Thymus (tissue), 11 donors: ENCODE measurements around the gene RNF212. TPM values are rescaled to one million over a fixed set of nuclear protein-coding genes. Genes with fewer than 3 reads are reported as not detected.

Experiments used
- DNase-seq, 9 donors: peaks; one replicate each; pipeline ENCODE4 v3.0.0-alpha.2; 2013; ENCODE audit warnings: low spot score in 9 of 9, low read depth in 6 of 9, missing footprints in 1 of 9
- H3K27ac ChIP-seq, 2 donors: one replicate each; pipeline ENCODE4 v1.5.1; 2013; ENCODE audit warnings: control low read depth in 1 of 2, low read depth in 1 of 2, low read length in 1 of 2, mild to moderate bottlenecking in 1 of 2, moderate library complexity in 1 of 2
- H3K27me3 ChIP-seq, 2 donors: one replicate each; pipeline ENCODE4 v1.5.1; 2013; ENCODE audit warnings: low read length in 1 of 2; ENCODE audit not compliant: control insufficient read depth in 2 of 2, insufficient read depth in 1 of 2
- H3K36me3 ChIP-seq, 2 donors: one replicate each; pipeline ENCODE4 v1.5.1; 2013; ENCODE audit warnings: low read length in 1 of 2, mild to moderate bottlenecking in 1 of 2, moderate library complexity in 1 of 2; ENCODE audit not compliant: control insufficient read depth in 2 of 2, insufficient read depth in 2 of 2
- H3K4me1 ChIP-seq, 2 donors: one replicate each; pipeline ENCODE4 v1.5.1; 2013; ENCODE audit warnings: low read length in 2 of 2; ENCODE audit not compliant: control insufficient read depth in 2 of 2, insufficient read depth in 2 of 2
- H3K4me3 ChIP-seq, 2 donors: one replicate each; pipeline ENCODE4 v1.5.1; 2013; ENCODE audit warnings: low read length in 2 of 2, control low read depth in 1 of 2, mild to moderate bottlenecking in 1 of 2
- H3K9me3 ChIP-seq, 2 donors: one replicate each; pipeline ENCODE4 v1.5.1; 2013; ENCODE audit warnings: low read length in 1 of 2, mild to moderate bottlenecking in 1 of 2; ENCODE audit not compliant: control insufficient read depth in 2 of 2, insufficient read depth in 1 of 2
- WGBS: extraction: QIAGEN DNeasy Blood & Tissue Kit; methylation state at CpG from one replicate; pipeline ENCODE4 v1.1.7; 2013; 5-methylcytosine and 5-hydroxymethylcytosine counted together
- polyA plus RNA-seq: library from polyadenylated mRNA; stranded (reverse); fragments of 200-250 nt; gene quantifications from one replicate; pipeline ENCODE4 v1.2.3, GENCODE V29; 2013
- total RNA-seq: library from RNA; stranded (reverse); fragments of 120-200 nt; gene quantifications from one replicate; pipeline ENCODE4 v1.2.4, GENCODE V29; 2013
- donor health status: healthy.

The RNF212 gene
- total and polyA plus RNA-seq, 2 donors = 1.1 to 11.2 TPM

DNA sequence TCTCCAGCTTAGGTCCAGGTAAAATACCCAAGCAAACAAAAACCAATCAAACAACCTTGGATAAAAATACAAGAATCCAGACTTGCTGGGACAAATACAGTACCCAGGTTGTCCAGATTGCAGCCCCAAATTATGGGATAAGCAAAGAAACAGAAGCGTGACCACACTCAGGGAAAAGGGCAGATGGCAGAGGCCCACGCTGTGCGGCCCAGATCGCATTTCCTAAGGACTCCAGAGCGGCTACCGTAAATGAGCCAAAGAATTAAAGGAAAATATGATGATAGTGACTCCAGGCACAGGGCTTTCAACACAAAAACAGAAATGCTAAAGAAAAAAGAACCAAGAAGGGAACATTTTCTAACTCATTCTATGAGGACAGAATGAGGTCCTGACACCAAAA lies 51.6 kb downstream of the RNF212 start:
- Histone ChIP-seq H3K27me3 (peaks cover 3 to 32% of the 10 kb centered on the region in 2 donors), H3K36me3 (no peaks in the 10 kb centered on the region), H3K4me3 (no peak overlapping the region), H3K4me1 (no peaks in the 10 kb centered on the region), H3K27ac (no peak overlapping the region), H3K9me3 (no peaks in the 10 kb centered on the region)
- 93% methylated on average over 6 of the region's 6 CpGs for WGBS
- DNase-seq = no peak

DNA sequence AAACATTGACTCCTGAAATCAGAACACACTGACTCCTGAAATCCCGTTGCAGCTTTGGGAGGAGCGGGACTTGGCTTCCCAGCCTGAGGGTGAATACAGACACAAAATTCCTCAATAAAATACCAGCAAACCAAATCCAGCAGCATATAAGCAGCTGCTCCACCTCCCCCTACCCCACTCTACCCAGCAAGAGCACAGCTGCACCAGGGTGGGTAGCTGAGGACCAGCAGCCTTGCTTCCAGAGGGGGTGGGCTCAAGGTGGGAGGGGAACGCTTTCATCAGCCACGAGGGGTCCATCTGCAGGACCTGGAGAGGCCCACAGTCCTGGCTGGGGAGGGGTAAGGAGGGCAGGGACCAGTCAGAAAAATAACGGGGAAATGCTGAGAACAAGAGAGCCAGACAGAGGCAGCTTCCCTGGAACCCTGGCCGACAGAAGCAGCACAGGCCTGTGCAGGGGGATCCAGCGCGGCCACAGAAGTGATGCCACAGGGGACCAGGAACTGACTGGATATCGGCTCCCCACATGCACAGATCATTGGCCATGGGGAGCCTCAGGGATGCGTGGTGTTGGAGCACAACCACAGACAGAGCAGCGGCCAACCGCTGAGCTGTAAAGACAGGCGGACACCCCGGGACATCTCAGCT lies 52.2 kb downstream of the RNF212 start:
- H3K27ac ChIP-seq = no peak overlapping the region
- H3K4me3 ChIP-seq = no peak overlapping the region
- no peak for DNase-seq
- peaks cover 3 to 32% of the 10 kb centered on the region in 2 donors for H3K27me3 ChIP-seq
- H3K36me3 ChIP-seq = no peaks in the 10 kb centered on the region
- H3K4me1 ChIP-seq = peaks cover 0 to 2% of the 10 kb centered on the region in 2 donors
- no peaks in the 10 kb centered on the region for H3K9me3 ChIP-seq
- 90% methylated on average over 14 of the region's 14 CpGs for WGBS

DNA sequence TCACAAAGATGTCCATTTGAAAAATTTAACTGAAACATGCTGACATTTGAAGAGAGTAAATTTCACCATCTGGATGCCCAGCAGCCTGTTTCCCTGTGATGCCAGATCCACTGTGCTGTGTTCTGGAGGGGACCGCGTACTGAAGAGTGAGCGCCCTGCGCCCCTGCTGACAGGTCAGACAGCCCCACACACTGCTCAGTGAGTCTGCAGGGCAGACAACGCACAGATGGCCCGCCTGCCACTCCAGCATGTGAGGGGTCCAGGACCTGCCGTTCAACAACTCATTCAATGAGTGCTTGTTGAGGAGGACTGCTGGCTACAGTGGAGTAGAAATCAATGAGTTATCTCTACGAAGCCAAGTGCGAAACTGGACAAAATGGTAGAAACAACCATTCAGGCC lies 52.7 kb downstream of the RNF212 start:
- H3K27me3 ChIP-seq = peaks cover 3 to 35% of the 10 kb centered on the region in 2 donors

DNA sequence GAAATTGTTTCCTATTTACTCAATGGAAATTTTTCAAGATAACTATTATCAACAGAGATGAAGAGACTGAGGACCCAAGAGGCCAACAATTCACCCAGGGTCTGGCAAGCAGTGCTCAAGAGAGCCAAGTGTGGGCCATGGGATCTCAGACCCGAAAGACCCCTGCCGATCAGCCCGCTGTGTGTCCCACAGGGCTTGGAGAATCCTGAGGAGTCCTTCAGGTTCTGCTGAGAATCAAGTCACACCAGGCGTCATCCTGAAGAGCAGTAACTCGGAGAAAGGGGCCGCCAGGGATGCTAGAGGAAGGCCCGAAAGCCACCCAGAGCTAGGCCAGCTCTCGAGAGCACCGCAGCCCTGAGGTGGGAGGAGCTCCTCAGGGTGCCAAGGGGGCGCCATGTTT lies 53.2 kb downstream of the RNF212 start:
- Histone ChIP-seq H3K9me3 (peaks cover 0 to 3% of the 10 kb centered on the region in 2 donors), H3K36me3 (no peaks in the 10 kb centered on the region), H3K4me3 (no peak overlapping the region), H3K4me1 (peaks cover 4 to 10% of the 10 kb centered on the region in 2 donors), H3K27me3 (peaks cover 3 to 38% of the 10 kb centered on the region in 2 donors), H3K27ac (no peak overlapping the region)
- DNase-seq = no peak
- 79% methylated on average over 10 of the region's 10 CpGs for WGBS

More for the DNA sequence above, 52.7 kb downstream of the RNF212 start:
- Histone ChIP-seq H3K27ac (no peak overlapping the region), H3K4me3 (no peak overlapping the region), H3K36me3 (no peaks in the 10 kb centered on the region), H3K4me1 (peaks cover under 1 to 6% of the 10 kb centered on the region in 2 donors), H3K9me3 (peaks cover 0 to 3% of the 10 kb centered on the region in 2 donors)
- 98% methylated on average over 9 of the region's 9 CpGs for WGBS
- DNase-seq = no peak

DNA sequence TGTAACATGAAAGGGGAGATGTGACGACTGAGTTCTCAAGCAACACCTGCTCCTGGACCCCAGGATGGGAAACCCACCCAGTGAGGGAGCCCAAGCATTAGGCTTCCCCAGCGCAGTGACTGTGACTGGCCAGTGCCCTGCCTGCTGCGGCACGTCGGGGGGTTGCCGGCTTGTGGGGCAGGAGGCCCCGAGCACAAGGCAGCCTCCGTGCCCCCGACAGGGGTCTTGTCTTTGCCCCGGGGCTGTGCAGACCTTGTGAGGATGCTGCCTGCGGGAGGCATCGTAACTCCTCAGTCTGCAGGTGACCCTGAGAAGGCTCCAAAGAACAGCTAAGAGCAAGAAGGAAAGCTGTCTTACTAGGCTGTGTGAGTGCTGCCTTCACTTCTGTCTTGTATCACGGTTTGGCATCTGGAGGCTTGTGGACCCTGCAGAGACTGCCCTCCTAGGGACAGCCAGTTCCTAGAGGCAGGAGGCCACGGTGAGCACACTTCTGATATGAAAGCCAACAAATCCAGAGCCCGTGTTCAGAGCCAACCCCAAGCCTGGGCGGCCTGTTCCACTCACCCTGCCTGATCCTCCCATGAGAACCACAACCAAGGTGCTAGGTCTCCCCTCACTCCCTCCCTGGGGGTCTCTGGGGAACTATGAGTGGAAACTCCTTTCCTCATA lies 54.2 kb downstream of the RNF212 start:
- H3K36me3 ChIP-seq = no peaks in the 10 kb centered on the region
- no peak overlapping the region for H3K27ac ChIP-seq
- H3K9me3 ChIP-seq = peaks cover 0 to 3% of the 10 kb centered on the region in 2 donors
- no peak overlapping the region for H3K4me3 ChIP-seq
- 91% methylated on average over 16 of the region's 16 CpGs for WGBS
- DNase-seq = no peak
- H3K4me1 ChIP-seq = peaks cover 4 to 10% of the 10 kb centered on the region in 2 donors
- peaks cover 3 to 33% of the 10 kb centered on the region in 2 donors for H3K27me3 ChIP-seq

DNA sequence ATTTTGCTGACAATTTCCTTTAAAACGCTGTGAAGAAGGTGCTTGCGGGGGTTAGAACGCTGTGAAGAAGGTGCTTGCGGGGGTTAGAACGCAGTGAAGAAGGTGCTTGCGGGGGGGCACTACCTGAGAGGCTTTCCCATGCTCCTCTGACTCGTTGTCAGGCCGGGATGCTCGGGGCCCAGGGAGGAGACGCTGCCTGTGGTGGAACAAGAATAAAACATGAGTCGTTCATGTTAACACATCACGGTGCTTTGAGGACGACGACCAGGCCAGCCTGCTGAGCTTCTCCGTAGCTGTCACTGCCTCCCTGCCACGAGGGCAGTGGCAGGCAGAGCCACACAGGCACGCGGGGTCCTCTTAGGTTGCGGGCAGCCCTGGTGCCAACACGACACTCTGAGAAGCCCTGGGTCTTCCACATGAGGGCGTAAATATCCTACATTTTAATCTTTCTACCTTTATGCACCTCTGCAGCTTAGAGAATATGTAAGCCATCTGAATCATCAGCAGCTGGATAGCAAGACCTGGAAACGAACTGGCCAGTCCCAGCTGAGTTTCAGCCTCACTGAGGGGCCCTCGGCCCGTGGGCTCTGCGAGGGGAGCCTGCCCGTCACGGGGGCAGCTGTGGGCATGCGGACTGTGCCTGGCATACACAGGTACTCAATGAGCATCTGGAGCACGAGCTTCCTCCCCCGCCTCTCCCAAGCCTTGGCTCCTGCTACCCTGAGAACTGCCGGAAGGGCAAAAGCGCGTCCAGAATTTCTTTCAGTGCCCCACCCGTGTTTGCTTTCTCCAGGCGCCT lies 55.0 kb downstream of the RNF212 start:
- DNase-seq = no peak

DNA sequence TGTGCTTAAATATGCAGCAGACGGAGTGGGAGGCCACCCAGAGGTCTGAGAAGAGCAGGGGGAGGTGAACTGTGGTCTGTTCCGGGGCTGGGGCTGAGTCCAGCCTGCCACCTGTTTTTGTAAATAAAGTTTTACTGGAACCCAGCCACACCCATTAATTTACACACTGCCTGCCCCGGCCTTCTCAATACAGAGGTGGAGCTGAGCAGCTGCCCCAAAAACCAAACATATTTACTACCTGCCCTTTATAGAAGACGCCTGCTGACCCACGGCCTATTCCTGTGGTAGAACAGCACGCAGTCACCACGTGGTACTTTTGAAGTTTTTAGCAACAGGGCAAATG lies 56.0 kb downstream of the RNF212 start:
- peaks cover 4 to 10% of the 10 kb centered on the region in 2 donors for H3K4me1 ChIP-seq
- no peak overlapping the region for H3K4me3 ChIP-seq
- H3K36me3 ChIP-seq = no peaks in the 10 kb centered on the region
- peaks cover under 1 to 49% of the 10 kb centered on the region in 2 donors for H3K27me3 ChIP-seq
- H3K27ac ChIP-seq = no peak overlapping the region
- peaks cover 0 to 3% of the 10 kb centered on the region in 2 donors for H3K9me3 ChIP-seq
- DNase-seq = no peak
- 95% methylated on average over 7 of the region's 7 CpGs for WGBS

More for the DNA sequence above, 55.0 kb downstream of the RNF212 start:
- Histone ChIP-seq H3K27ac (peak overlapping the region in 1 of 2 donors; percentile 8), H3K4me1 (peaks cover 4 to 10% of the 10 kb centered on the region in 2 donors), H3K27me3 (peaks cover 3 to 39% of the 10 kb centered on the region in 2 donors), H3K36me3 (no peaks in the 10 kb centered on the region), H3K9me3 (peaks cover 0 to 3% of the 10 kb centered on the region in 2 donors), H3K4me3 (no peak overlapping the region)
- 89% methylated on average over 35 of the region's 35 CpGs for WGBS

DNA sequence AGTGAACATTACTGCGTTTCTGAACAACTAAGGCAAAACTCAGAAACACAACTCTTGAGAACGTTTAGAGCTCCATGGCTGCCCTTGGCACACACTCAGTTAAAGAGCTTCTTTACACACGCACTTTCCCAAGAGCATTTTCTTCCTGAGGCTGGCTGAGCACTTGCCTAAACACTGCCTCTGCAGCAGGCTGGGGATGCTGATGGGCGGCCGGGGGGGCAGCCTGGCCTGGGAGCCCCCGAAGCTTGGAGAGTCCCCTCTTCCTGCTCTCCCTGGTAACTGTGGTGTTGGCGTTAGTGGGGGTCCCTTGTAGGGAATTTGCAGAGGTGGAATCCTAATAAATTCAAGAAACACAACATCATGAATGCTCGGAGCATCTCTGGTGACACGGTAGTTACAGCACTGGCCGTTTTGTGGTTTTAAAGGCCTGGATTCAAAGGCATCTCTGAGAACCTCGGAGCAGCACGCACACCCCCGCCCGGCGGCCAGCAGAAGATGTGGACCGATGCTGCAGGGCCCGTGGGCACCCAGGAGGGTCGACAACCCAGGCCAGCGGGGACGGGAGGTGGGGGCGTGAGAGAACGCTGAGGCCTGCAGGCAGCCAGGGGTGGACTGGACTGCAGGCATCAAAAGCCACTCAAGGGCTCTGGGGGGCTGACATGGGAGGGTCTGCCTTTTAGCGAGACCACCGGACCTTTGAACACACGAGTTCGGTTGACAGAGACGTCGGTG lies 56.5 kb downstream of the RNF212 start:
- DNase-seq = no peak
- no peak overlapping the region for H3K27ac ChIP-seq
- peaks cover 4 to 10% of the 10 kb centered on the region in 2 donors for H3K4me1 ChIP-seq
- H3K36me3 ChIP-seq = no peaks in the 10 kb centered on the region
- WGBS = 96% methylated on average over 28 of the region's 28 CpGs
- peaks cover 0 to 4% of the 10 kb centered on the region in 2 donors for H3K9me3 ChIP-seq
- peaks cover 2 to 53% of the 10 kb centered on the region in 2 donors for H3K27me3 ChIP-seq
- no peak overlapping the region for H3K4me3 ChIP-seq
